DMS53 treated with DMSO at 0.1 percent for 48 hours (cell line): ENCODE data around the gene ARRDC2.
"Not testable (repeated sequence)": the region's sequence is repeated elsewhere in the genome, so short reads cannot be mapped to it uniquely, and the experiment has no call there.

Experiments used
- DNase-seq: peaks from one replicate; lab custom pipeline; 2025; ENCODE audit not compliant: unreplicated experiment; lab: John Stamatoyannopoulos, UW

Gene ARRDC2

DNA sequence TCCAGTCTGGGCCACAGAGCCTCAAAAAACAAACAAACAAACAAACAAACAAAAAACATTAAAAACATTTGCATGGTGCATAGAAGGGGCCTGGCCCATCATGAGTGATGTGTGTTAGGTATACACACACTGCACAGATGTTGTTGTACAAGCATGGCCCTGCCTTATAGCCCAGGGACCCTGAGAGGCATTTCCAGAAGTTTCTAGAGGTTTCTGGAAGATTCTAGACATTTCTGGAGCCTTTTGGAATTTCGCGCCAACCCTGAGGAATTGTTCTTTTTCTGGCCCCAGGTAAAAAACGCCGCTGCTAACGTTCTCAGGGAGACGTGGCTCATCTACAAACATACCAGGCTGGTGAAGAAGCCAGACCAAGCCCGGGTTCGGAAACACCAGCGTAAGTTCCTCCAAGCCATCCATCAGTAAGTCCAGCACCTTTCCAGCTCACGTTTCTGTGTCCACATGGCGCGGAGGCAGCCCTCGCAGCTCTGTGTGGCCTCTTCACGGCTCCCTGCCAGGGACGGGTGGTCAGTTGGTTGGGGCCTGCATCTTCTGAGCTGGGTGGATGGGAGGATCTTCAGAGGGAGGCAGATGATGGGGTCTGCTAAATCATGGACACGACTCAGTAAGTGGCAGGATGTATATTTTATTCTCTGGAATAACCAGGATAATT lies 18.4 kb upstream of the ARRDC2 start:
- no peak for DNase-seq

DNA sequence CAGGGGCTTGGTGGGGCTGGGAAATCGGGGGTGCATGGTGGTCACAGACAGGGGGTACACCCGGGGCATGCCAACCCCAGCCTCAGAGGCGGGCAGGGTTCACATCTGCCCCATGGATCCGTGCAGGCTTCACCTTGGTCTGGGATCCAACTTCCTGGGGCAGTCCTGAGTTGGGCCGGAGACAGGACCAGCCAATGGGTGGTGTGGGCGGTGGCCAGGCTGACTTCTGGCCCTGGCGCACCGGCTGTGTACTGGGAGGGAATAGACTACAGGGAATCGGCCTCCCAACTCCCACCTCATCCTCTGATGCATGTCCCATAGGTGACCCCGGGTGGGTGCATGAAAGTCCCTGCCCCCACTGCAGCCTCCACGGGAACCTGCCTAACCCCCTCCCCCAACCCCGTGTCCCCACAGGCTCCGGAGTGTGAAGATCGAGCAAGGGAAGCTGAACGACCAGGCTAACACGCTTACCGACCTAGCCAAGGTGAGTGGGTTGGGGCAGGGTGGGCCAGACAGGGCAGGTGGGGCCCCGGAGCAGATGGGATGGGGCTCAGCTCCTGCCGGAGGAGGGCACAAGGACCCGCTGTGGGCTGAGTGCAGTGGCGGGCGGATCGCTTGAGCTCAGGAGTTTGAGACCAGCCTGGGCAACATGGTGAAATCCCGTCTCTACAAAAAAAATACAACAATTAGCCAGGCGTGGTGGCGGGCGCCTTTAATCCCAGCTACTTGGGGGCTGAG lies 14.7 kb upstream of the ARRDC2 start:
- peak; percentile 10 for DNase-seq

GRCh38 chr19:17996826-17997316 lies 11.1 kb upstream of the ARRDC2 start:
- DNase-seq, result peak; percentile 46

DNA sequence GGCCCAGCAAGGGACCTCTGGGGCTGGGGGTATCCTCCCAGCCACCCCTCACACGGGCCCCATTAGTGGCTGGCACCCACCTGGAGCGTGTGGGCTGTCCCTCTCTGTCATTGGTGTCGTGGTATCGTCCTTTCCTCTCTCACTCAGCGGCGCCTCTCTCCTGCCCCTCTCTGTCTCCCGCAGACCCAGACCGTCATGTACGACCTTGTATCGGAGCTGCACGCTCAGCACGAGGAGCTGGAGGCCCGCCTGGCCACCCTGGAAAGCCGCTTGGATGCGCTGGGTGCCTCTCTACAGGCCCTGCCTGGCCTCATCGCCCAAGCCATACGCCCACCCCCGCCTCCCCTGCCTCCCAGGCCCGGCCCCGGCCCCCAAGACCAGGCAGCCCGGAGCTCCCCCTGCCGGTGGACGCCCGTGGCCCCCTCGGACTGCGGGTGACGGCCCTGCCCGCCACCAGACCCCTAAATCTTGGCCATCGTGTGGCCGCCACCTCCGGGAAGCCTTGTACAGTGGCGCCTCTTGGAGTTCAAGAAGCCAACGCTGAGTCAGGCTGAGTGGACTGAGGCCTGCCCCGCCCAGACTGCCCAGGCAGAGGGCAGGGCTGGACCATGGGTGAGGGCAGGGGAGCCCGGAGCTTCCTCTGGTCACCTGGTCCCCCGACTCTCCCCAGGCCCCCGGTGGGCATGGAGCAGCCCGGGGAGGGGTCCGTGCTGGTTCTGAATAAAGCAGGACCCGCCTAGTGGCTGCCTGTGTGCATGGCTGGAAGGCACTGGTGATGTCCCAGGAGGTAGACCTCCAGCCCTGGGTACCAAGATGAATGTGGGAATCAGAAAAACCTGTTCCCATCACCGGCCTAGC lies 9.8 kb upstream of the ARRDC2 start:
- DNase-seq, result no peak

DNA sequence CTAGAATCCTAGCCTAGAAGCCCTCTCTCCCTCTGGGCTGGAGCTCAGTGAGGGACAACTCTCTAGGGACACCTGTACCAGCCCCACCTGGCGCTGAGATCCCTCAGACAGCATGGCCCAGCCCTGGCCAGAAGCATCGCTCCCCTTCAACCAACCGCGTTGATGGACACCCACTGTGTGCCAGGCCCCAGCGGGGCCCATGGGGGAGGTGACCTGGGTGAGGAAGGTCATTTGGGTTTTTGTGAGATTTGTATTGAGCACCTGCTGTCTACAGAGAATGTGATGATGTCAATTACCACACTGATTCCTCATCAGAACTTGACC lies 9.2 kb upstream of the ARRDC2 start:
- no peak for DNase-seq

- no peak for DNase-seq
Measured at GRCh38 chr19:17999684-18000479, 8.1 kb upstream of the ARRDC2 start.

DNA sequence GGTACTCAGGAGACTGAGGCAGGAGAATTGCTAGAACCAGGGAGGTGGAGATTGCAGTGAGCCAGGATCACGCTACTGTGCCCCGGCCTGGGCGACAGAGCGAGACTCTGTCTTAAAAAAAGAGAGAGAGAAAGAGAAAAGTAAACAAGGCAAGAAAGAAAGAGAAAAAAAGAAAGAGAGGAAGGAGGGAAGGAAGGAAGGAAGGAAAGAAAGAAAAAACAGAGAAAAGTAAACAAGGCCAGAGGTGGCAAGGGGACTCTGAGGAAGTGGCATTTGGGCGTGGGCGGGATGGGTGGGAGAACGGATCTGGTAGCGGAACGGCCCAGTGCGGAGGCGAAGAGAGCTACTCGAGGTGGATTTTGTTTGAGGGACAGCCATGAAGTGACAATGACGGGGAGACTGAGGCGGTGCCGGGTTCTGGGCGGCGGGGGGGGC lies 7.5 kb upstream of the ARRDC2 start:
- DNase-seq, result no peak

DNA sequence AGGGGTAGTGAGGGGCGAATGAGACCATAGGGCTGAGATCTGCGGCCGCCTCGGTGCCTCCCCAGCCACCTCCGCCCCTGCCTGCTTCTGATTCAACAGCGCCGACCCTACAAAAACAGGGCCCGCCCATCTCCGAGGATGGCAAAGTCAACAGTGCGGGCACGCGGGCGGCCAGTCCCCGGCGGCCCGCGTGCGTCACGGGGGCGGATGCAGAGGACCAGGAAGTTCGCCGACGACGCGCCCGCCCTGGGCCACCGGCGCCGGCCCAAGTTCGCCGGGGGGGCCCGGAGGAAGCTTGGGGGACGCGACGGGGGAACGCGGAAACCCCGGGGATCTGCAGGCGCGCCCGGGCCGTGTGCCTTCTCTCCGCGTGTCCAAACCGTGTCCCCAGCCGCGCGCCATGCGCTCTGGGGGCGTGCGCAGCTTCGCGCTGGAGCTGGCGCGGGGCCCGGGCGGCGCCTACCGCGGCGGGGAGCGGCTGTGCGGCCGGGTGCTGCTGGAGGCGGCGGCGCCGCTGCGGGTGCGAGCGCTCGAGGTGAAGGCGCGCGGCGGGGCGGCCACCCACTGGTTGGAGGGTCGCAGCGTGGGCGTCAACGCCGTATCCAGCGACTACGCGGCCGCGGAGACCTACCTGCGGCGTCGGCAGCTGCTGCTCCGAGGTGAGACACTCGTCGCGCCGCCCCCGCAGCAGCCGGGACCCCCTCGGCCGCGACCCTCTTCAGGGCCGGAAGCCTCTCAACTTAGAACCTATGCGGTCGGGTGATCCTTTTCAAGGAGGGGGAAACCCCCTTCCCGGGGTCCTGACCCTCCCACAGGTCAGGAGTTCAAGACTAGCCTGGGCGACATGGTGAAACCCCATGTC lies 6.8 kb upstream of the ARRDC2 start:
- peak; percentile 67 for DNase-seq

GRCh38 chr19:18001777-18002345 lies 6.1 kb upstream of the ARRDC2 start:
- DNase-seq, result no peak

- DNase-seq, result no peak
Measured at GRCh38 chr19:18002347-18002850, 5.6 kb upstream of the ARRDC2 start.

- not testable (repeated sequence) for DNase-seq
Measured at GRCh38 chr19:18005750-18006149, 2.2 kb upstream of the ARRDC2 start.

- peak; percentile 54 for DNase-seq
Measured at GRCh38 chr19:18007044-18007916, 690 bp upstream of the ARRDC2 start.

GRCh38 chr19:18008814-18009213 lies 844 bp downstream of the ARRDC2 start:
- no peak for DNase-seq

DNA sequence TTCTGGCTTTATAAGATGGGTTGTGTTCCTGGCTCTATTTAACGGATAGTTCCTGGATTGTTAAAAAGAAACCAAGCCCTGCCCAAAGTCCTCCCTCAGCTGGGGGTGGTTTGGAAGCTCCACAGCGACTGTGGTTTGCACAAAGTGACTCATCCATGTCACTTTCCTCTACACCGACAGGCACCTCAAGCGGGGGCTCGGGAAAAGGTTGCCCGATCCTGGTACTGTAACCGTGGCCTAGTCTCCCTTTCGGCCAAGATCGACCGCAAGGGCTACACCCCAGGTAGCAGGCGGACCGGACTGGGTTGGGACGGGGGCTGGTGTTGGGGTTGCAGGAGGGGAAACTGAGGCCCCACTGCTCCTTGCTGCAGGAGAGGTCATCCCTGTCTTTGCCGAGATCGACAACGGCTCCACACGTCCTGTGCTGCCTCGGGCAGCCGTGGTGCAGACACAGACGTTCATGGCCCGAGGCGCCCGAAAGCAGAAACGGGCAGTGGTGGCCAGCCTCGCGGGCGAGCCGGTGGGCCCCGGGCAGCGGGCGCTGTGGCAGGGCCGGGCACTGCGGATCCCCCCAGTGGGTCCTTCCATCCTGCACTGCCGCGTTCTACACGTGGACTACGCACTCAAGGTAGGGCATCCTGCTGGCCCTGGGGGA lies 1.6 kb downstream of the ARRDC2 start:
- no peak for DNase-seq

- DNase-seq, result no peak
Measured at GRCh38 chr19:18010149-18010548, 2.2 kb downstream of the ARRDC2 start.

DNA sequence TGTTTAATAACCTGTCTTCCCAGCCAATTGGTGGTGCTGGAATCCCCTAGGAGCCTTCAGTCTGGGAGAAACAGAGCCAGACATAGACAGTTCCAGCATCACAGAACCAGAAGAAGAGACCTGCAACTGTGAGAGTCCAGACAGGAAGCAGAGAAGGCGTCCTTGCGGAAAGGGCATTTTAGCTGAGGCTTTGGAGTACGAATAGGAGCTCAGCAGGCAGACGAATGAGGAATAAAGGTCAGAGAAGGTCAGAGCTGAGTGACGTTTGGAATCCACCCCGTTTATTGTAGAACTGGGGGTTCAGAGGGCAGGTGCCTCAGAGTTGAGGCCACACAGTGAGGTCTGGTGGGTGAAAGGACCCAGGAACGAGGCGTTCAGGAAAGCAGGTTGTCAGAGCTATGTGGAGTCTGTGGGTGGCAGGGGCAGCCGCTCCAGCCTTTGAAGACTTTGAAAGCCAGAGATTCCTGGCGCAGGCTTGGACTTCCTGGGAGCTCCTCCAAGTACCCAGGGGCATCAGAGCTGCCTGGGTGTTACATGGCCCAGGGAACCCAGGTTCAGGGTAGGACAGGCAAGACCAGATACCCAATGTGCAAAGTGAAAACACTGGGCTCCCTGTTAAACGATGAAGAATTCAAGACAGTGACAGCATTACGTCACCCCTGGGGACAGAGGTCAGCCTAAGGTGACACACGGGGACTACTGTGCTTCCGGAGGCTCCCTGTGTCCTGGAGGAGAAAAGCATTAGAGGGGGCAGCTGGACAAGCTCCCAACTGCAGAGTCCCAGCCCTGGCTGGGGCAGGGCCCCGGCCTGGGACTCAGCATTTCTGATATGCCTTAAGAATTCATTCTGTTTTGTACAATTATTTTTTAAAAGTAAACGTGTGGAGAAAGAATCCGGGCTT lies 5.5 kb downstream of the ARRDC2 start:
- DNase-seq, result no peak

DNA sequence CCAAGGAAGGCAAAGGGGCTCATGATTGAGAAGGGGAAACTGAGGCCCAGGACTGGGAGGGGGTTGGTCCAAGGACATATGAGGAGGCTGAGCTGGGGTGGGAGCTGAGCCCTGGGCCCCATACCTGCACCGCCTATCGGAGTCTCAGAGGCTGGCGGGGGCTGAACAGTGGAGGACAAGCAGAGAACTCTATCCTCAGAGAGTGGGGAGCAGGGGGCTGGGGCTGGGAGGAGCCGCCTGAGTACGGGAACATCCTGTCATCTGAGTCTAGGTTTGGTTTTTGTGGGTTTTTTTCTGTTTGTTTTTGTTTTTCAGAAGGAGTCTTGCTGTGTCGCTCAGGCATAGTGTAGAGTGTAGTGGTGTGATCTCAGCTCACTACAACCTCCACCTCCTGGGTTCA lies 6.2 kb downstream of the ARRDC2 start:
- DNase-seq, result no peak
